ENCODE data around the gene CDS2. TPM values are rescaled to one million over a fixed set of nuclear protein-coding genes. Genes with fewer than 3 reads are reported as not detected.

CDS2 gene
- total RNA-seq, 2 donors from 2014 or later, result 26.2 to 61.8 TPM

DNA sequence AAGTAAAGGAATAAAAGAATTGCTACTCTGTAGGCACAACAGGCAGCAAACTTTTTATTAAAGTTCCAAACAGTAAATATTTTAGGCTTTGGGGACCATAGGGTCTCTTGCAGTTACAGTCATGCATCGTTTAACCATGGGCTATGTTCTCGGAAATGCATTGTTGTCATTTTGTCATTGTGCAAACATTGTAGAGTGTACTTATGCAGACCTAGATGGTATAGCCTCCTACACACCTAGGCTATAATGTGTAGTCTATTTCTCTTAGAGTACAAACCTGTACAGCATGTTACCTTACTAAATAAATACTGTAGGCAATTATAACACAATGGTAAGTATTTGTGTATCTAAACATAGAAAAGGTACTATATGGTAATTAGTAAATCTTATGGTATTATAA is 54.7 kb downstream of the CDS2 start:
- TF ChIP-seq POLR2A (IDR thresholded peaks at IDR 0.05) (no peak), POLR2AphosphoS5 (IDR thresholded peaks at IDR 0.05) (no peak), CTCF (IDR thresholded peaks at IDR 0.05) (no peak)
- Histone ChIP-seq H3K27ac (no peak overlapping the region), H3K9me3 (no peaks in the 10 kb centered on the region), H3K36me3 (no peaks in the 10 kb centered on the region), H3K4me1 (replicated peaks) (no peaks in the 10 kb centered on the region), H3K27me3 (replicated peaks; ENCODE audit: insufficient read depth) (no peaks in the 10 kb centered on the region), H3K4me3 (no peak overlapping the region)
- intact Hi-C loops (cut with DNase I), result loop anchor here (10.0 kb wide), 1 partner anchor 577 kb away; no protein-coding TSS in a partner anchor
- WGBS, result 46% methylated on average over 2 of the region's 2 CpGs
- DNase-seq (ENCODE audit: low spot score), result no peak

DNA sequence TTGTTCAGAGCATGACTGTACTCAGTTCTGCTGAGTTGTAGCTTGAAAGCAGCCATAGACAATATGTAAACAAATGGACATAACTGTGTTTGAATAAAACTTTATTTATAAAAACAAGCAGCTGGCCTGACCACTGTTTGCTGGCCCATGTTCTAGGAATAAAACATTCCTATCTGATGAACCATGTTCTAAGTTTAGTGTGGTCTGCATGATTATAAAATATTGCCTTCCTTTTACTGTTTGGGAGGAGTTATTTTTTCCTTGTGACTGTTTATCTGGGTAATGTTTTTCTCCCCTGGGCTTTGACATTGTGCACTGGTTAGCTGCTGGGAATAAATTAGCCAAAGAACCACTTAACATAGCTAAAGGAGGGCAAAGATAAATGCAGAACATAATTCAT is 55.1 kb downstream of the CDS2 start:
- no peak for DNase-seq (ENCODE audit: low spot score)
- H3K9me3 ChIP-seq, result no peaks in the 10 kb centered on the region
- intact Hi-C loops (cut with DNase I), result loop anchor here (10.0 kb wide), 1 partner anchor 577 kb away; no protein-coding TSS in a partner anchor
- no peaks in the 10 kb centered on the region for H3K4me1 ChIP-seq (replicated peaks)
- TF ChIP-seq POLR2AphosphoS5 (IDR thresholded peaks at IDR 0.05) (no peak), POLR2A (IDR thresholded peaks at IDR 0.05) (no peak), CTCF (IDR thresholded peaks at IDR 0.05) (no peak)
- no peak overlapping the region for H3K27ac ChIP-seq
- no peaks in the 10 kb centered on the region for H3K36me3 ChIP-seq
- no peak overlapping the region for H3K4me3 ChIP-seq
- H3K27me3 ChIP-seq (replicated peaks; ENCODE audit: insufficient read depth), result no peaks in the 10 kb centered on the region

GRCh38 chr20:5182615-5183254 is 55.9 kb downstream of the CDS2 start:
- WGBS, result 67% methylated on average over 2 of the region's 2 CpGs
- H3K27me3 ChIP-seq (replicated peaks; ENCODE audit: insufficient read depth), result no peaks in the 10 kb centered on the region
- no peak overlapping the region for H3K4me3 ChIP-seq
- no peak overlapping the region for H3K27ac ChIP-seq
- no peaks in the 10 kb centered on the region for H3K36me3 ChIP-seq
- TF ChIP-seq CTCF (IDR thresholded peaks at IDR 0.05), result no peak
- no peak for TF ChIP-seq POLR2A (IDR thresholded peaks at IDR 0.05)
- no peak for TF ChIP-seq POLR2AphosphoS5 (IDR thresholded peaks at IDR 0.05)
- intact Hi-C loops (cut with DNase I), result loop anchor here (10.0 kb wide), 1 partner anchor 578 kb away; no protein-coding TSS in a partner anchor
- no peak for DNase-seq (ENCODE audit: low spot score)
- H3K9me3 ChIP-seq, result no peaks in the 10 kb centered on the region
- no peaks in the 10 kb centered on the region for H3K4me1 ChIP-seq (replicated peaks)

- TF ChIP-seq POLR2A (IDR thresholded peaks at IDR 0.05) (no peak), CTCF (IDR thresholded peaks at IDR 0.05) (no peak), POLR2AphosphoS5 (IDR thresholded peaks at IDR 0.05) (no peak)
- no peaks in the 10 kb centered on the region for H3K4me1 ChIP-seq (replicated peaks)
- no peaks in the 10 kb centered on the region for H3K9me3 ChIP-seq
- intact Hi-C loops (cut with DNase I), result loop anchor here (10.0 kb wide), 1 partner anchor 579 kb away; no protein-coding TSS in a partner anchor
- DNase-seq (ENCODE audit: low spot score), result no peak
- H3K36me3 ChIP-seq, result no peaks in the 10 kb centered on the region
- H3K27me3 ChIP-seq (replicated peaks; ENCODE audit: insufficient read depth), result no peaks in the 10 kb centered on the region
- H3K27ac ChIP-seq, result no peak overlapping the region
- H3K4me3 ChIP-seq, result no peak overlapping the region
- WGBS, result 87% methylated on average over 13 of the region's 13 CpGs
Observed at GRCh38 chr20:5183731-5184474, 57.1 kb downstream of the CDS2 start.

Data from prostate gland (tissue), 2 donors.